GM15510 (cell line): ENCODE results near the gene UAP1.

Experiments
- POLR2A ChIP-seq: IDR thresholded peaks from 3 replicates; pipeline ENCODE4 v1.6.1; 2011; ENCODE audit warnings: borderline replicate concordance; ENCODE audit not compliant: insufficient read length; ENCODE audit errors: extremely low read depth

The UAP1 gene

DNA sequence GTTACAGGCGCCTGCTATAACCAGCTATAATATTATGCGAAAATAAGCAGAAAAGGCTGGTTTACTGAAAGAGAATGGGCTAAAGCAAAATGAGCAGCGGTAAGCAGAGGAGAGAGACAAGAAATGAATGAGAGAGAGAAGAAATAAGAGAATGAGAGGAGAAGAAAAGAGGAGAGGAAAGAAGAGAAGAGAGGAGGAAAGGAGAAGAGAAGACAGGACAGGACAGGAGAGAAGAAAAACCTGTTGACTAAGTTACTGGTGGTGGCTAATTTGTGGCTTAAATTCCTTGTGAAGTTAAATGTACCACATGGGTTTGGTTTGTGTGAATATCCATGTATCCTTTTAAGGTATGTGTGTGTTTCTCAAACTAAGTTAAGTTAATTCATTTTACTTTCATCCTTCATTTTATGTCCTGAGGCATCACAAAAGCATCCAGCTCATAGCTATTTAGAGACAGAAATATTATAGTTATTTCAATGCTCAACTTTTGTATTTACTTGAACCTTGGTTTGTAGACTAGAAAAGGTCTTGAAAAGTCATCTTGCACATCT, 67.6 kb downstream of the UAP1 start:
- TF ChIP-seq POLR2A, result no peak

DNA sequence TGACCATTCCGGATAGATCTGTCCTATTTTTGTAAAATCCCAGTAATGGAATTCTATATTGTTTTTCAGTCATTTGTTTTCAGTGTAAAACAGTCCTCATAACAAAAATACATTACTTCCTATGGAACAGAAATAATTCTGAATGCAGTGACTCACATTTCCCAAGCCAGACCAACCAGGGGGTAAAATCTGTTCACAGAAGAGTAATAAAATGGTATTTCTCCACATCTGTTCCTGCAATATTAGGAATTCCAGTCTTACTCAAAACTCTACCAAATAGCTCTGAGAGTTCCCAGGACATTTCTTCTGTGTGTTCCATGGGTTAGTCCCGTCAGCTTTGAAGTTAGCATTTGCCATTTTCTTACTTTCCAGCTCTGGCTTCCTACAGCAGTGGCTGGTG, 68.1 kb downstream of the UAP1 start:
- no peak for TF ChIP-seq POLR2A

DNA sequence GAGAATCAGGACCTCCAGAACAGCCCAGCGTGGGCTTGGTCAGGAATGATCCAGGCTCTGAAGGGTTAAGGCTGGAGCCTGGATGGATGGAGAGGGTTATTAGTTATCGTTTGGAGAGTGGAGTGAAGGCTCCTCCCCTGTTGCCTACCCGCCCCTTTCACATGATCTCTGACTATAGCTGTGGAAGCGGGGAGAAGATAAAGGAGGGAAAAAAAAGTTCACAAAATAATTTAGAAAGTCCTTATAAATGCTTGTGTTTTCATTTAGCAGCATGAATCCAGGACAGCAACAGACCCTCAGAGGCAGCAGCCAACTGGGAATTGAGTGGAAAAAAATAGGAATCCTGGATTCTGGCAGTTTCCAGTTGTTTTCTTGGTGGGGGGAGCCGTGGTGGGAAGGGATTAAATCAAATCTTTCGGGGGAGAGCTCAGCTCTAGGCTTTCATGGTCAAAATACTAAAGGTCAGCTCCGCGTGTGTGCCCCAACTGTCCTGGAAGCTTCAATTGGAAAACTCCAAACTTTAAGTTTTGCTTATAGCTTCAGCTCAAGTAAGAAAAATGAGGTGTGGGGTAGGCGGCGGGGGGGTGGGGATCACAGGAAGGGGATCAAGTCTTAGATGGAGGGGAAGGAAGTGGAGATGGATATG, 70.1 kb downstream of the UAP1 start:
- no peak for TF ChIP-seq POLR2A

DNA sequence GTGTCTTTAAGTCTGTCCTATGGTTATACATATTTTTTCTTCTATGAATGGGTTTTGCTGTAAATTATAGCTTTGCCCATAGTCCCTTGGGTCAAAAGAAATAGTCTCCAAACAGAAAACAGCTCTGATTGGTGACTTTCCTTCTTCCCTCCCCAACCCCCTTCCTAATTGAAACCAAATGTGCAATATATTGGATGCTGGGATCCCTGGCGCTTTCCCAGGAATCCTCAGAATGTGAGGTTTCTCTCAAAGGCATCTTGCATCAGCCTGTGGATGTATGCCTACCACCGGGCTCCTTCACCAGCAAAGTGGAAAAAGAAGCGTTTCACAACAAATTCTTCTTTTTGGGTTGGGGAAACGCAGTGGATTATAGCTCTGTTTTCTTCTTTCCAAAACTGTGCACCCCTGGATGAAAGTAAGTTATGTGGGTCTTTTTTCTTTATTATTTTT, 70.7 kb downstream of the UAP1 start, which contains the start of gene DDR2:
DDR2 (plus strand) TSS at position 248 of the 450 bp plus-strand sequence. CDS start 86,600 bp downstream, outside the sequence.
- TF ChIP-seq POLR2A, result no peak

GRCh38 chr1:162632698-162633080, 71.2 kb downstream of the UAP1 start:
- TF ChIP-seq POLR2A, result no peak

GRCh38 chr1:162633081-162633762, 71.7 kb downstream of the UAP1 start:
- TF ChIP-seq POLR2A, result no peak

GRCh38 chr1:162635418-162635817, 73.9 kb downstream of the UAP1 start:
- TF ChIP-seq POLR2A, result no peak

- TF ChIP-seq POLR2A, result no peak
Measured at GRCh38 chr1:162639718-162640117, 78.2 kb downstream of the UAP1 start.

DNA sequence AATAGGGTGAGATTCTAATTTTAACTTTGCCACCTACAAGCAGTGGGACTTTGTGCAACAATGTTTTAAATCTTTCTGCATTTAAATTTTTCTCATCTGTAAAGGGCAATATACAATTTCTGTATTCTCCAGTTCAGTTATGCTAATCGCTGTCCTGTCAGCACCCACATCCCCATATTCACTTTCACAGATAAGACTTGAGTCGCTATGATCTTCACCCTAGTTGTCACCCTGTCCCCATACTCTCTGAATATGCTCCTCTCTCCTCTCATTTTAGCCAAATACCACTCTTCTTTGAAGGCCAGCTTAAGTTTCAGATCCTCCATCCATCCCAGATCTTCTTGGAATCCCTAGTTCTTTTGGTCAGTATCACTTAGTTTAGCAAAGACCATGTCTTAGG, 79.6 kb downstream of the UAP1 start:
- no peak for TF ChIP-seq POLR2A

DNA sequence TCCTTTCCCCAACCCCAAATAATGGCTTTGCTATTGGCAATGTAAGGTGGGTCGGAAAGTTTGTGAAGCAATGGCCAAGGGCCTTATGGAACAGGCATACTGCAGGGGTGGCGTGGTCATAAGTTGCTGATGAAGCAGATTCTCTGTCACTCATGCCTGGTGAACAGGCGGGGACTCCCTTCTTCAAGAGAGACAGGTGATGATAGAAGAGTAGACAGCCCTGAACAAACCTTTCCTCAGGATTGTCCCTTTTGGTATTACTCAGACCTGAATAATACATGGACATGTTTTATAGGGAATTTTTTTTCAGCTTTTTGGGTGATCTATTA, 83.4 kb downstream of the UAP1 start:
- no peak for TF ChIP-seq POLR2A

- no peak for TF ChIP-seq POLR2A
Measured at GRCh38 chr1:162645666-162646065, 84.1 kb downstream of the UAP1 start.

DNA sequence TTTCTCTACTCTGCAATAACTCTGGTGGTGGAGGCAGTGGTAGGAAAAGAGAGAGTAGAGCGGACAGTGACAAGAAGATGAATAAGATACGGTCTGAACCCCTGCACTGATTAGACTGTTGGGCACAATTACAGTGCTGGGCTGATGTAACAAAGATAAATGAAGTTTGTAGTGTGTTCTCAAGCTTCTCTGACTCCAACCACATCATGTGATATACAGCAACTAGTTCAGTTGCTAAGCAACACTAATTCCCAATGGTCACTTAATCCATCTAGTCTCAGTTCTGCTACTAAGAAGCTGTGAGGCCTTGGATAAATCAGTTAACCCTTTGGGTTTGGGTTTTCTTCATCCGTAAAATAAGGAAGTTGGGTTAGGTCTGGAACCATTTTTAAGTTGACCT, 88.1 kb downstream of the UAP1 start:
- no peak for TF ChIP-seq POLR2A
